NCI-H2029 (cell line): ENCODE measurements around the gene HAO1.
"Not testable (repeated sequence)": the region's sequence is repeated elsewhere in the genome, so short reads cannot be mapped to it uniquely, and the experiment has no call there.

Source experiments
- DNase-seq: peaks from one replicate; lab custom pipeline; 2025; lab: John Stamatoyannopoulos, UW

The HAO1 gene

GRCh38 chr20:7855545-7855944, 84.7 kb downstream of the HAO1 start:
- DNase-seq: no peak

- no peak for DNase-seq
These were observed 86.8 kb downstream of the HAO1 start for GRCh38 chr20:7853493-7853892.

- no peak for DNase-seq
These were observed 89.3 kb downstream of the HAO1 start for GRCh38 chr20:7850775-7851490.

GRCh38 chr20:7849675-7850074, 90.6 kb downstream of the HAO1 start:
- DNase-seq: no peak

- no peak for DNase-seq
These were observed 91.9 kb downstream of the HAO1 start for GRCh38 chr20:7848351-7848750.

GRCh38 chr20:7843613-7844012, 96.6 kb downstream of the HAO1 start:
- DNase-seq: no peak

- no peak for DNase-seq
These were observed 98.3 kb downstream of the HAO1 start for GRCh38 chr20:7841971-7842310.

- DNase-seq: no peak
These were observed 98.8 kb downstream of the HAO1 start for GRCh38 chr20:7841291-7841970.

- no peak for DNase-seq
These were observed 104.2 kb downstream of the HAO1 start for GRCh38 chr20:7836076-7836475.

GRCh38 chr20:7834441-7834840, 105.8 kb downstream of the HAO1 start:
- not testable (repeated sequence) for DNase-seq
